Esophagus squamous epithelium (tissue), 5 donors: Measurements from ENCODE around the gene HNRNPK. TPM values are rescaled to one million over a fixed set of nuclear protein-coding genes. Genes with fewer than 3 reads are reported as not detected.
A peak's percentile ranks its signal among the peaks of the same experiment; 100 is the strongest.

Experiments used
- DNase-seq: peaks from one replicate; lab custom pipeline; 2025; lab: John Stamatoyannopoulos, UW
- H3K27ac ChIP-seq, 4 donors: fragments of 200-600 bp; sonication (generic); one replicate each; pipeline ENCODE4 v1.5.1; 2016 to 2019; ENCODE audit warnings: mild to moderate bottlenecking in 1 of 4
- H3K27me3 ChIP-seq, 4 donors: fragments of 200-600 bp; sonication (generic); 1 replicate in 3 of 4; 2 replicates in 1 of 4; pipeline versions ENCODE4 v1.5.1 to v1.6.0; 2017 to 2021; ENCODE audit warnings: antibody characterized with exemption in 1 of 4
- H3K36me3 ChIP-seq, 3 donors: fragments of 200-600 bp; sonication (generic); one replicate each; pipeline ENCODE4 v1.5.1; 2016 to 2019
- H3K4me1 ChIP-seq, 3 donors: fragments of 200-600 bp; sonication (generic); one replicate each; pipeline ENCODE4 v1.5.1; 2017 to 2019
- H3K4me3 ChIP-seq, 4 donors: fragments of 200-600 bp; sonication (generic); 1 replicate in 3 of 4; 2 replicates in 1 of 4; pipeline ENCODE4 v1.5.1; 2016 to 2019; ENCODE audit warnings: mild to moderate bottlenecking in 2 of 4, moderate library complexity in 1 of 4
- H3K9me3 ChIP-seq, 3 donors: fragments of 200-600 bp; sonication (generic); one replicate each; pipeline ENCODE4 v1.5.1; 2016 to 2019
- CTCF ChIP-seq, 6 experiments: fragments of 450-650 bp in 4 of 6; fragments of 200-600 bp in 2 of 6; sonication (generic) in 2 of 6; IDR thresholded peaks; one replicate each; pipeline ENCODE4 v1.5.1; 2016 to 2019; ENCODE audit warnings: antibody characterized with exemption in 6 of 6, mild to moderate bottlenecking in 4 of 6, moderate library complexity in 4 of 6
- POLR2A ChIP-seq, 4 donors: fragments of 450-650 bp; IDR thresholded peaks; one replicate each; pipeline ENCODE4 v1.6.1; 2017; ENCODE audit warnings: antibody characterized with exemption in 4 of 4, mild to moderate bottlenecking in 4 of 4, moderate library complexity in 3 of 4
- WGBS, 2 donors: methylation state at CpG; one replicate each; pipeline ENCODE4 v1.1.5; 2018; 5-methylcytosine and 5-hydroxymethylcytosine counted together
- intact Hi-C: fragments of 100-400 bp; cut with DNase I; formaldehyde crosslinking; loops from one replicate; pipeline ENCODE4 v1.15.0; 2022
- total RNA-seq, 4 donors: library from RNA; depleted of rRNA; stranded (reverse); fragments of >200 nt; gene quantifications; one replicate each; pipeline ENCODE4 v1.1.0, GENCODE V29; 2016
- donor health status: DM: yes; HTN: yes; CAD: no.

The HNRNPK gene
- total RNA-seq, 4 donors from 2014 or later = 348 to 510 (median 452) TPM

GRCh38 chr9:83932851-83933250, 47.2 kb downstream of the HNRNPK start:
- no peak overlapping the region for H3K4me3 ChIP-seq
- no peak for DNase-seq
- no peaks in the 10 kb centered on the region for H3K27me3 ChIP-seq
- TF ChIP-seq POLR2A (IDR thresholded peaks at IDR 0.05) (no peak), CTCF (IDR thresholded peaks at IDR 0.05) (no peak)
- 76 to 85% methylated on average over 3 to 5 of the region's 5 CpGs for WGBS, 2 donors
- no peak overlapping the region for H3K27ac ChIP-seq
- no peaks in the 10 kb centered on the region for H3K36me3 ChIP-seq
- intact Hi-C loops = loop anchor here (10.0 kb wide), 1 partner anchor 382 kb away; no protein-coding TSS in a partner anchor
- peaks cover 0 to 38% (median 8%) of the 10 kb centered on the region in 3 donors for H3K4me1 ChIP-seq
- no peaks in the 10 kb centered on the region for H3K9me3 ChIP-seq

- DNase-seq = no peak
- intact Hi-C loops = loop anchor here (10.0 kb wide), 1 partner anchor 383 kb away; no protein-coding TSS in a partner anchor
- H3K27me3 ChIP-seq = no peaks in the 10 kb centered on the region
- H3K9me3 ChIP-seq = no peaks in the 10 kb centered on the region
- TF ChIP-seq POLR2A (IDR thresholded peaks at IDR 0.05) (no peak), CTCF (IDR thresholded peaks at IDR 0.05) (no peak)
- WGBS, 2 donors = 77 to 89% methylated on average over 2 of the region's 2 CpGs
- H3K36me3 ChIP-seq = no peaks in the 10 kb centered on the region
- H3K27ac ChIP-seq = peak overlapping the region in 1 of 4 donors; percentile 14
- H3K4me1 ChIP-seq = peaks cover 0 to 38% (median 8%) of the 10 kb centered on the region in 3 donors
- H3K4me3 ChIP-seq = no peak overlapping the region
Observed at GRCh38 chr9:83932011-83932410, 48.0 kb downstream of the HNRNPK start.

GRCh38 chr9:83930881-83931280, 49.1 kb downstream of the HNRNPK start:
- Histone ChIP-seq H3K27me3 (no peaks in the 10 kb centered on the region), H3K9me3 (no peaks in the 10 kb centered on the region), H3K27ac (peak overlapping the region in 1 of 4 donors; percentile 14), H3K4me3 (no peak overlapping the region), H3K4me1 (peaks cover 0 to 38% (median 8%) of the 10 kb centered on the region in 3 donors), H3K36me3 (no peaks in the 10 kb centered on the region)
- intact Hi-C loops = loop anchor here (10.0 kb wide), 1 partner anchor 384 kb away; no protein-coding TSS in a partner anchor
- TF ChIP-seq POLR2A (IDR thresholded peaks at IDR 0.05) (no peak), CTCF (IDR thresholded peaks at IDR 0.05) (no peak)
- 88 to 94% methylated on average over 5 of the region's 5 CpGs for WGBS, 2 donors
- no peak for DNase-seq

- Histone ChIP-seq H3K36me3 (no peaks in the 10 kb centered on the region), H3K9me3 (no peaks in the 10 kb centered on the region), H3K27me3 (no peaks in the 10 kb centered on the region), H3K4me1 (peaks cover 0 to 15% (median 0%) of the 10 kb centered on the region in 3 donors), H3K4me3 (no peak overlapping the region), H3K27ac (no peak overlapping the region)
- intact Hi-C loops = no loop called here
- WGBS, 2 donors = 86 to 90% methylated on average over 1 of the region's 1 CpG
- TF ChIP-seq POLR2A (IDR thresholded peaks at IDR 0.05) = no peak
- no peak for TF ChIP-seq CTCF (IDR thresholded peaks at IDR 0.05)
- no peak for DNase-seq
Observed at GRCh38 chr9:83927591-83927990, 52.4 kb downstream of the HNRNPK start.

- Histone ChIP-seq H3K36me3 (no peaks in the 10 kb centered on the region), H3K9me3 (no peaks in the 10 kb centered on the region), H3K27ac (peak within 1 kb of the TSS; percentile 95 to 99 (median 98)), H3K27me3 (no peaks in the 10 kb centered on the region), H3K4me1 (peaks cover 0 to 17% (median 9%) of the 10 kb centered on the region in 3 donors), H3K4me3 (peak within 1 kb of the TSS; percentile 88 to 100 (median 94))
- DNase-seq = peak; percentile 93
- WGBS, 2 donors = 0% methylated on average over 11 to 22 of the region's 92 CpGs
- TF ChIP-seq CTCF (IDR thresholded peaks at IDR 0.05) (peak in 4 of 6 experiments; percentile 13 to 58 (median 46)), POLR2A (IDR thresholded peaks at IDR 0.05) (peak in 3 of 4 donors; percentile 43 to 76 (median 58))
- intact Hi-C loops = no loop called here
Observed at GRCh38 chr9:83920927-83921707, 58.9 kb downstream of the HNRNPK start, which contains the start of gene KIF27. KIF27 (minus strand) TSS chr9:83921432; CDS start chr9:83915591, 5,841 bp downstream.
